Fibroblast of lung (primary cell): ENCODE measurements around the gene ITGA7. TPM values are rescaled to one million over a fixed set of nuclear protein-coding genes. Genes with fewer than 3 reads are reported as not detected.
A peak's percentile ranks its signal among the peaks of the same experiment; 100 is the strongest.

Experiments
- DNase-seq, 2 donors: peaks; one replicate each; pipeline versions ENCODE4 v3.0.0 to v3.0.0-alpha.2; 2010; ENCODE audit warnings: low read depth in 2 of 2
- H2AFZ ChIP-seq: 2 replicates; pipeline ENCODE4 v1.5.1; 2012; ENCODE audit warnings: low read length, control low read depth, inconsistent platforms
- H3K27ac ChIP-seq: 2 replicates; pipeline ENCODE4 v1.5.1; 2011; ENCODE audit warnings: low read length, control low read depth; ENCODE audit not compliant: insufficient read depth
- H3K27me3 ChIP-seq: 2 replicates; pipeline ENCODE4 v1.5.1; 2011; ENCODE audit warnings: mild to moderate bottlenecking, low read length; ENCODE audit not compliant: control insufficient read depth, insufficient read depth
- H3K36me3 ChIP-seq: 2 replicates; pipeline ENCODE4 v1.5.1; 2011; ENCODE audit warnings: low read length; ENCODE audit not compliant: control insufficient read depth, insufficient read depth
- H3K4me1 ChIP-seq: 2 replicates; pipeline ENCODE4 v1.5.1; 2011; ENCODE audit warnings: low read length; ENCODE audit not compliant: control insufficient read depth, insufficient read depth; ENCODE audit errors: extremely low read depth
- H3K4me2 ChIP-seq: 2 replicates; pipeline ENCODE4 v1.5.1; 2011; ENCODE audit warnings: low read length, control low read depth; ENCODE audit not compliant: insufficient read depth; ENCODE audit errors: extremely low read depth
- H3K4me3 ChIP-seq, 4 experiments: fragments of 200-600 bp in 1 of 4; sonication (generic) in 1 of 4; replicated peaks in 1 of 4; 2 replicates each; pipeline ENCODE4 v1.5.1; 2011 to 2016; ENCODE audit warnings: low read length in 4 of 4, low read depth in 3 of 4, mild to moderate bottlenecking in 3 of 4, control low read depth in 2 of 4, inconsistent platforms in 1 of 4, mixed read lengths in 1 of 4; ENCODE audit not compliant: insufficient read depth in 1 of 4; ENCODE audit errors: control extremely low read depth in 1 of 4
- H3K79me2 ChIP-seq: 2 replicates; pipeline ENCODE4 v1.5.1; 2012; ENCODE audit warnings: mild to moderate bottlenecking, low read length, inconsistent platforms; ENCODE audit not compliant: control insufficient read depth, insufficient read depth
- H3K9ac ChIP-seq: 2 replicates; pipeline ENCODE4 v1.5.1; 2011; ENCODE audit warnings: mild to moderate bottlenecking, low read length, control low read depth; ENCODE audit not compliant: insufficient read depth
- H3K9me3 ChIP-seq: 2 replicates; pipeline ENCODE4 v1.5.1; 2012; ENCODE audit warnings: low read depth, low read length; ENCODE audit not compliant: control insufficient read depth, insufficient read depth
- H4K20me1 ChIP-seq: 2 replicates; pipeline ENCODE4 v1.5.1; 2011; ENCODE audit warnings: low read length; ENCODE audit not compliant: control insufficient read depth, insufficient read depth; ENCODE audit errors: extremely low read depth
- CTCF ChIP-seq, 2 donors: IDR thresholded peaks in 1 of 2; conservative IDR thresholded peaks in 1 of 2; 1 replicate in 1 of 2; 2 replicates in 1 of 2; pipeline ENCODE4 v1.5.1; 2011 to 2012; ENCODE audit warnings: low read length in 2 of 2, control low read depth in 1 of 2, inconsistent platforms in 1 of 2, low read depth in 1 of 2, mild to moderate bottlenecking in 1 of 2
- EZH2 ChIP-seq: IDR thresholded peaks from 2 replicates; pipeline ENCODE4 v1.5.1; 2012; ENCODE audit warnings: low read length, control low read depth, mild to moderate bottlenecking; ENCODE audit errors: missing control alignments
- polyA plus RNA-seq, 2 donors: library from polyadenylated mRNA; depleted of rRNA in 1 of 2; stranded (reverse) in 1 of 2; unstranded in 1 of 2; fragments of >200 nt; gene quantifications; 2 replicates each; pipeline ENCODE4 v1.2.1, GENCODE V29; 2011 to 2012; ENCODE audit warnings: missing spikeins in 1 of 2
- total RNA-seq: library from RNA; depleted of rRNA; stranded (reverse); fragments of >200 nt; gene quantifications from 2 replicates; pipeline ENCODE4 v1.2.1, GENCODE V29; 2014

Gene ITGA7
- total and polyA plus RNA-seq, 2 donors (not counting 1 experiment from before 2014, with no cell fraction given), result 42.7 to 130 TPM

DNA sequence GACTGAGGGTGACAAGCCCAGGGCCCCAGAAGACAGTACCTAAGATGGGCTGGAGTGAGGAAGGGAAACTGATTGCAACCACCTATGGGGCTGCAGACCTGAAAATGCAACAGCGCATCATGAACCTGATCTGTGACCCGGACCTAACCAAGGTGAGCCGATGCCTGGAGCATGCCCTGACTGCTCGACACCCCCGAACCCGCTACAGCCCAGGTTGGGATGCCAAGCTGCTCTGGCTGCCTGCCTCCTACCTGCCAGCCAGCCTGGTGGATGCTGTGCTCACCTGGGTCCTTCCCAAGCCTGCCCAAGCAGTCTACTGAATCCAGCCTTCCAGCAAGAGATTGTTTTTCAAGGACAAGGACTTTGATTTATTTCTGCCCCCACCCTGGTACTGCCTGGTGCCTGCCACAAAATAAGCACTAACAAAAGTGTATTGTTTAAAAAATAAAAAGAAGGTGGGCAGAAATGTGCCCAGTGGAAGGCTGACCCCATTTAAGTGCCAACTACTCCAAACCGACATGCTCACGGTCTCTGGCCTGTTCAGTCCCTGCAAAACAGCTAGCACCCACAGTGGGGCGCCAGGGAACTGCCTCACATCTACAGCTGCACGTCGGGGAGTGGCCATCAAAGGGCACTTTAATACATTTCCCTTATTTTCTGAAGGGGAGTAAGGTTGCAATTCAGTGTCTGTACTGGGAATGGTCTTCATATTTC, 16.7 kb upstream of the ITGA7 start:
- TF ChIP-seq CTCF (conservative IDR thresholded peaks at IDR 0.05 in 1 of 2, IDR thresholded peaks at IDR 0.05 in 1 of 2; ENCODE audit: low read depth in 1 of 2, low read length in 2 of 2) (peak; percentile 71 to 75), EZH2 (no peak)
- peak overlapping the region; percentile 31 for H3K27ac ChIP-seq
- no peak overlapping the region for H3K9ac ChIP-seq
- H3K27me3 ChIP-seq, result no peaks in the 10 kb centered on the region
- H2AFZ ChIP-seq, result no peak overlapping the region
- peak; percentile 60 to 78 for DNase-seq
- peaks cover 49% of the 10 kb centered on the region for H3K79me2 ChIP-seq
- H3K36me3 ChIP-seq, result peaks cover 19% of the 10 kb centered on the region
- no peaks in the 10 kb centered on the region for H4K20me1 ChIP-seq
- H3K4me2 ChIP-seq, result peak overlapping the region; percentile 98
- H3K4me3 ChIP-seq, result peak overlapping the region in 1 of 4 experiments; percentile 80
- H3K4me1 ChIP-seq, result peaks cover 40% of the 10 kb centered on the region
- no peaks in the 10 kb centered on the region for H3K9me3 ChIP-seq

GRCh38 chr12:55723516-55724225, 16.0 kb upstream of the ITGA7 start:
- peaks cover 47% of the 10 kb centered on the region for H3K4me1 ChIP-seq
- TF ChIP-seq EZH2 (no peak), CTCF (conservative IDR thresholded peaks at IDR 0.05 in 1 of 2, IDR thresholded peaks at IDR 0.05 in 1 of 2; ENCODE audit: low read depth in 1 of 2, low read length in 2 of 2) (no peak)
- H3K27me3 ChIP-seq, result no peaks in the 10 kb centered on the region
- peaks cover 19% of the 10 kb centered on the region for H3K36me3 ChIP-seq
- no peak for DNase-seq
- H3K79me2 ChIP-seq, result peaks cover 48% of the 10 kb centered on the region
- H3K9ac ChIP-seq, result no peak overlapping the region
- no peaks in the 10 kb centered on the region for H4K20me1 ChIP-seq
- no peaks in the 10 kb centered on the region for H3K9me3 ChIP-seq
- no peak overlapping the region for H2AFZ ChIP-seq
- peak overlapping the region; percentile 31 for H3K27ac ChIP-seq
- peak overlapping the region; percentile 17 for H3K4me2 ChIP-seq
- peak overlapping the region in 1 of 4 experiments; percentile 80 for H3K4me3 ChIP-seq

- Histone ChIP-seq H3K79me2 (peaks cover 44% of the 10 kb centered on the region), H3K9ac (no peak overlapping the region), H3K27me3 (no peaks in the 10 kb centered on the region), H2AFZ (no peak overlapping the region), H3K9me3 (no peaks in the 10 kb centered on the region), H3K4me3 (no peak overlapping the region), H3K4me1 (peaks cover 54% of the 10 kb centered on the region), H4K20me1 (no peaks in the 10 kb centered on the region), H3K36me3 (peaks cover 19% of the 10 kb centered on the region), H3K4me2 (no peak overlapping the region), H3K27ac (peak overlapping the region; percentile 0)
- no peak for DNase-seq
- no peak for TF ChIP-seq EZH2
- no peak for TF ChIP-seq CTCF (conservative IDR thresholded peaks at IDR 0.05 in 1 of 2, IDR thresholded peaks at IDR 0.05 in 1 of 2; ENCODE audit: low read depth in 1 of 2, low read length in 2 of 2)
These were observed 15.2 kb upstream of the ITGA7 start for GRCh38 chr12:55722948-55723347.
